Inferior parietal cortex (tissue), 1 donor: Measurements from ENCODE around the gene ARHGAP23.

Experiments
- DNase-seq: peaks from one replicate; pipeline ENCODE4 v3.0.0-alpha.2; 2016; ENCODE audit errors: extremely low spot score

The ARHGAP23 gene

DNA sequence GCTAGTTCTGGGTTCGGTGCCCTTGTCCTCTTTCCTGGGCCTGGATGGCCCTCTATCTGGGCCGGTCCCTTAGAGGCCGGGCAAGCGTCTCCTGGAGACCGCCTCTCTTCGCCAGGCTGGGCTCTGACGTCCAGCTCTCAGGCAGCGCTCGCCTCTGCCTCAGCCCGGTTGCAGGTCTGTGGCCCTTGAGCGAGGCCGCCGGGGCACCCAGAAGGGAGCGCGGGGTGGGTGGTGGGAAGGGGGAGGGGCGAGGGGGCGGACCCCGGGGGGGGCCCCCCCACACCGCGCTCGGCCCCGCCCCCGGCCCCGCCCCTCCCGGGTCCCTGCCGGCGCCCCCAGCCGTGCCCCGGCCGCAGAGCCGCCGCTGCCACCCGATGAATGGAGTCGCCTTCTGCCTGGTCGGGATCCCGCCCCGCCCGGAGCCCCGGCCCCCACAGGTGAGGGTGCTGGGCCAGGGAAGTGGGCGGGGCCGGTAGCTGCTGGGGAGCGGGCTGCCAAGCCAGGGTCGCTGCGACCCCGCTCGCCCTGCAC lies at the start of gene ARHGAP23:
Gene ARHGAP23 (plus strand): TSS at position 353 of the 531 bp plus-strand sequence. CDS start 22 bp downstream, at position 375.
- no peak for DNase-seq

DNA sequence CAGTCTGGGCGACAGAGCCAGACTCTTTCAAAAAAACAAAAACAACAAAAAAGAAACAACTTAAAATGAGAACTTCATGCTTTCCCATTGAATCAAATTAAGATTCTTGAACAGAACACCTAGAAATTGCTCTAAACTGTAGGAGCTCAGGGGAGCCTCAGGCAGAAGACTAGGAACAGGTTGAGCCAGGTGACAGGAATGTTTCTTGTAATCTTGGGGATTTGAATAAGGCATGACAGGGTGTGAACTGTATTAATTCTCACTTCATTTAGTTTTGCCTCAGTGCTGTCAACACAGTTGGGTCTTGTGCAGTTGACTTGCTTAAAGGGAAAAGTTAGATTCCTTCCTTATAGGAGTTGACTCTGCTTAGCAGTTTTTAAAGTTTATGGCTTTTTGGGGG lies 48.8 kb upstream of the ARHGAP23 start:
- DNase-seq: no peak

DNA sequence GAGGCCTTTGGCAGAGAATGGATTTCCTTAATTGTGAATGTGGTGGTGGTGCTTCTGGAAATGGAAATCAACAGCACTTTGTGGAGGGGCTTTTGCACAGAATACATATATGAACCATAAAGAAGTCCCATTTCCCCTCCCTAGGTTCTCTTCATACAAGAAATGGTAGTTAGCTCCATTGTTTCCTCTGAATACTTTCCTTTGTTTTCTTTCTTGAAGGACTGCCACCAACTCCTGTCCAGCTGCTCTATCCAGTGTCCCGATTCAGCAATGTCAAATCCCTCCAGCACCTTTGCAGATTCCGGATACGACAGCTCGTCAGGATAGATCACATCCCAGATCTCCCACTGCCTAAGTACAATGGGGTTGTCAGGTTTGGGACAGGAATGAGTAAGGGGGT lies 33.2 kb upstream of the ARHGAP23 start:
- no peak for DNase-seq

GRCh38 chr17:38397227-38397626 lies 31.0 kb upstream of the ARHGAP23 start:
- no peak for DNase-seq

- no peak for DNase-seq
Measured at GRCh38 chr17:38400286-38400685, 28.0 kb upstream of the ARHGAP23 start.

DNA sequence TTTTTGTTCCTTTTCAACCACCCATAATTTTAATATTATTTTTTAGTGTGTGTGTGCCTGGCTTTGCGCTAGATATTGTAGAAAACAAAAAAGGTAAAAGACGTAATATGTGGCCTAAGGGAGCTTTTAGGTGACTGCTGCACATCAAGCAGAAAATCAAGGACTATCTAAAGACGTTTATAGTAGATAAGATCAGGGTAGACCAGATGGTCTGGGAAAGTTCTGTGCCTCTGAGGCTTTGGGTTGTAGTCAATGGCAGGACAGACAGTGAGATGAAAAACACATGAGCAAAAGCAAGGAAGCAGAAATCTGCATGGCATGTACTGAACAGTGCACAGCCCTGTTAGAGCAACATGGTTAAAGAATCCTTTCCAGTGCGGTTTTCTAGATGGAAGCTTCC lies 26.8 kb upstream of the ARHGAP23 start:
- DNase-seq: no peak

- DNase-seq: no peak
Measured at GRCh38 chr17:38402897-38403296, 25.4 kb upstream of the ARHGAP23 start.

DNA sequence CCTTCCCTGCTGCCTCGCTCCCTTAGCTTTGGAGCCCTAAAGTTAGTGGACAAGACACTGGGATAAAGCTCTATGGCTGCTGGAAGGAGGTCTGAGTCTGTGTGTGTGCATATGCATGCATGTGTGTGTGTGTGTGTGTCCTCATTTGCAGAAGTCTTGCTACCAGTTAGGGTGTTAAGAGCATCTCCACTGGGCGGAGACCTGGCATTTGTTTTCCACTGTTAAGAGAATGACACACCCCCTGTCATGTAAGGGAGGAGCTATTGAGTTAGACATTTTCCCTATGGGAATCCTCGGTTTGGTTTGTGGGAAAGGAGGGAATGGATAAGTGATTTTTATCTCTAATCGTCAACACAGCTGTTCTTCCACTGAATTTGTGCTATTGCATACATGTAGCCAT lies 24.8 kb upstream of the ARHGAP23 start:
- DNase-seq: no peak

GRCh38 chr17:38404174-38404943 lies 23.9 kb upstream of the ARHGAP23 start:
- DNase-seq: no peak

GRCh38 chr17:38405654-38406053 lies 22.6 kb upstream of the ARHGAP23 start:
- no peak for DNase-seq

GRCh38 chr17:38410201-38410600 lies 18.1 kb upstream of the ARHGAP23 start:
- DNase-seq: no peak

- no peak for DNase-seq
Measured at GRCh38 chr17:38415250-38416194, 12.7 kb upstream of the ARHGAP23 start.

GRCh38 chr17:38416840-38417209 lies 11.4 kb upstream of the ARHGAP23 start:
- DNase-seq: no peak

DNA sequence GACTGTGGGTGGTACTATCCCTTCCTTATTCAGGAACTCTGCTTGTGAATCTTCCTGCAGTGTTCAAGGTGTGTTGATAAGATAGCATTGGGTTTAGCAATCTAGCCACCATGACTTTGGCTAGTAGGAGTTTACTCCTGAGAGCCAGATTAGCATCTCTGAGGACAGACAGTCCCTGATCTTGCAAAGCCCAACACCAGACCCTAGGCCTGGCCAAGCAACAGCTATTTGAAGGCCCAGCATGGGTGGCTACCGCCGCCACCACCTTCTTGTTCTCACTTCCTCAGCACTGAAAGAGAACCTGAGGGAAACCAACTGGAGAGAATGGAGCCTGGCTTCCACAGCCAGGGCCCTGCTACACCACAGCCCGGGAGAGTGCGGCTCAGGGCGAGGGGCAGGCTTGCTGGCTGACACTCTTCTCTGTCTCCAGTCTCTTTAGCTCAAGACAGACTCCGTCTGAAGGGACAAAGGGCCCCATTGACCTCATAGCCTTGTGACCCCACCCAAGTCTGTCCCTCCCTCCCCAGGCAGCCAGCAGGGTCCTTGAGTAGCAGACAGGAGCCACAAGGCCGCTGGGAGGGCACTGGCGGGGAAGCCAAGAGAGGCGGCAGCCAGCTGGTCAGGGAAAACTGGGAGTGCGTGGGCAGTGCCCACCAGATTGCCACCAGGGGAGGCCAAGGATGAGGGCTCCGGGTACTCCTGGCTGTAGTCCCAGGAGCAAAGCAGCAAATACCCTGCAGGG lies 10.9 kb upstream of the ARHGAP23 start:
- DNase-seq: no peak

DNA sequence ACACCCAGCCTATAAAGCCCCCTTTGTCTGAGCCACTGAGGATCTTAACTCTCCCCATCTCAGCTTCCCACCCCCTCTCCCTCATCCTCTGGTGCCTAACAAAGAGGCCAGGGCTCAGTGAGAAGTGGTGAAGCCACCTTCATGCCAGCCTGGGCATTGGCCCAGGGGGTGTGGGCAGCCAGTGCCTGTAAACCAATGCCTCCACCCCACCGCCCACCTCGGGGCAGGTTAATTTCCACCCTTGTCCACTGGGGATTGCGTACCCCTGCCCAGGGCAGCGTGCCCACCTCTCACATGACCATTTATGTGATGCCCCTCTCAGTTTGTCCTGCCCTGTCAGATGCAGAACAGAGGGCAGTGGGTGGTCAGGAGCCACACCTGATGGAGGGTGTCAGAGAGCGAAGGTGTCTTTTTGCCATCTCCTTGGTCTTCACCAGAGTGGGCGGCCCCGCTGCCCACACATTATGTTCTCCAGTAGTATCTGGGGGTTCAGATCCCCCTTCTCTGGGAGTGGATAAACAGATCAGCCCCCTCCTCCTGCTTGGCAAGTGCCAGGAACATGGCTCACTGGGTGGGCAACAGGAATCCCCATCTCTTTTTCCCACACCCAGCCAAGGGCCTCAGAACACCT lies 10.1 kb upstream of the ARHGAP23 start:
- DNase-seq: no peak

GRCh38 chr17:38418693-38419507 lies 9.4 kb upstream of the ARHGAP23 start:
- DNase-seq: no peak

DNA sequence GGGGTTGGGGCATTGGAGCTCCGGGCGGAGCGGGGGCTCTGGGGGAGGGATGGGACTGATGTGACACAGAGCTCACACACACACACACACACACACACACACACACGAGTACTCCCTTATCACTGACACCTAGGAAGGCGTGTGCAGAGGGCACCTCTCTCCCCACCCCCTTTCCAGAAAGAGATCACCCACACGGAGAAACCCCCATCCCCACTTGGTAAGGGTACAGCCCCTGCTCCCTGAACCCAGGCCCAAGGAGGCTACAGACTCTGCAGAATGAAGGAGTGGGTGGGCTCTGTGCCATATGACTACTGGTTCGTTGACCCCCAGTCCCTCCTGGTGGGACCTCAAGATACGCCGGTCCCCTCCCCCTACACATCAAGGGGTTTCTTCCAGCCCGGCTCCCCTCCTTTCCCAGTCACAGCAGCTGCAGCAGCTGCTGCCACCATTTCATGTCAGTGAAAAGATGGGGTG lies 8.7 kb upstream of the ARHGAP23 start:
- no peak for DNase-seq

- no peak for DNase-seq
Measured at GRCh38 chr17:38420518-38420917, 7.7 kb upstream of the ARHGAP23 start.

DNA sequence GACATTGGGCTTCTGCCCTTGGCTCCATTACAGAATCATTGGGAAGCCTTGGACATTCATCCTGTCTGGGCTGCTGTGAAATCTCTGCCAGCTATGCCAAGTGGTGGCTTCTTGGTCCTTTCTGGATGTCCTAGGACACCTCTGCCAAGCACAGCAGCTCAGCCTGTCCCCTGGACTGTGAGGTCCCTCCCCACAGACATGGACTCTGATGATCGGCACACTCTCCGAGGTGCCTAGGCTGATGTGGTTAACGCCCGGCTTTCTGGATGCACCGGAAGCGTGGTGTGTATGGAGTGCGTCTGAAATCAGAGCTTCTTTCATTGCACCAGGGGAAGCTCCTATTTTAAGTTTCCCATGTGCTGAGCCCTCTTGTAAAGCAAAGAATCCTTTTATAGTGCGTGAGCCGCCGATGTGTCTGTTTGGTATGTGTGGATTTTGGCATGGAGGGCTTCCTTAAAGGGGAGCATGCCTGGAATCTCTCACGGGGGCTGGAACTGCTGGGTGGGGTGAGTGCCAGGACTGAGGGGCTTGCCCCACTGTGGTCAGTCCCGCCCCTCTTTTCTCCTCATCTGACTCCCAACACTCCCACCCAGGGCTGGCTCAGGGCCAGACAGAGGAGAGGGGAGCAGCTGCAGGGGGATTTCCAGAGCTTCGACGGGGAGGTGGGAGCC lies 7.0 kb upstream of the ARHGAP23 start:
- DNase-seq: no peak
